HFF-Myc (cell line): ENCODE data around the gene PRSS22.

Source experiments
- DNase-seq: peaks from one replicate; pipeline ENCODE4 v3.0.0-alpha.2; 2011; ENCODE audit warnings: low read depth; ENCODE audit errors: extremely low read depth
- H3K4me3 ChIP-seq: replicated peaks from 2 replicates; pipeline ENCODE4 v1.5.1; 2011; ENCODE audit warnings: low read depth, mild to moderate bottlenecking, control low read depth, low read length
- CTCF ChIP-seq: IDR thresholded peaks from 2 replicates; pipeline ENCODE4 v1.5.1; 2012; ENCODE audit warnings: mild to moderate bottlenecking, low read depth, low read length, control low read depth; ENCODE audit errors: missing control alignments

PRSS22 gene

GRCh38 chr16:2834968-2835367 is 23.0 kb downstream of the PRSS22 start:
- no peak for TF ChIP-seq CTCF
- DNase-seq, result no peak
- no peak overlapping the region for H3K4me3 ChIP-seq

GRCh38 chr16:2833776-2834175 is 24.2 kb downstream of the PRSS22 start:
- no peak overlapping the region for H3K4me3 ChIP-seq
- TF ChIP-seq CTCF, result no peak
- no peak for DNase-seq

- H3K4me3 ChIP-seq, result no peak overlapping the region
- no peak for TF ChIP-seq CTCF
- no peak for DNase-seq
Observed at GRCh38 chr16:2831203-2831602, 26.8 kb downstream of the PRSS22 start.

- no peak for DNase-seq
- TF ChIP-seq CTCF, result no peak
- no peak overlapping the region for H3K4me3 ChIP-seq
Observed at GRCh38 chr16:2830355-2830695, 27.6 kb downstream of the PRSS22 start.

GRCh38 chr16:2829501-2830354 is 28.2 kb downstream of the PRSS22 start, which contains the start of gene ZG16B:
TSS of gene ZG16B (plus strand) at chr16:2830303. CDS start at chr16:2830442, 139 bp downstream.
- no peak for TF ChIP-seq CTCF
- no peak within 1 kb of the TSS for H3K4me3 ChIP-seq
- DNase-seq, result no peak

- no peak for TF ChIP-seq CTCF
- no peak for DNase-seq
- no peak overlapping the region for H3K4me3 ChIP-seq
Observed at GRCh38 chr16:2828876-2829430, 29.0 kb downstream of the PRSS22 start.
